GM12875 (cell line): ENCODE results near the gene GSS.

Experiments used
- H3K4me3 ChIP-seq: one replicate; pipeline ENCODE4 v1.5.1; 2011; ENCODE audit warnings: low read depth, low read length, control low read depth
- CTCF ChIP-seq: IDR thresholded peaks from 2 replicates; pipeline ENCODE4 v1.5.1; 2011; ENCODE audit warnings: low read depth, mild to moderate bottlenecking, control low read depth, inconsistent platforms, low read length, moderate library complexity, borderline replicate concordance; ENCODE audit not compliant: insufficient read depth

Gene GSS

GRCh38 chr20:34952671-34953070, 2.9 kb downstream of the GSS start:
- no peak for TF ChIP-seq CTCF
- no peak overlapping the region for H3K4me3 ChIP-seq

GRCh38 chr20:34951652-34952051, 4.0 kb downstream of the GSS start:
- TF ChIP-seq CTCF: no peak
- no peak overlapping the region for H3K4me3 ChIP-seq

GRCh38 chr20:34951252-34951651, 4.4 kb downstream of the GSS start:
- TF ChIP-seq CTCF: no peak
- no peak overlapping the region for H3K4me3 ChIP-seq

GRCh38 chr20:34949120-34949519, 6.5 kb downstream of the GSS start:
- TF ChIP-seq CTCF: no peak
- H3K4me3 ChIP-seq: no peak overlapping the region

GRCh38 chr20:34948030-34948429, 7.6 kb downstream of the GSS start:
- no peak for TF ChIP-seq CTCF
- H3K4me3 ChIP-seq: no peak overlapping the region

GRCh38 chr20:34947336-34947735, 8.3 kb downstream of the GSS start:
- TF ChIP-seq CTCF: no peak
- H3K4me3 ChIP-seq: no peak overlapping the region

- TF ChIP-seq CTCF: no peak
- H3K4me3 ChIP-seq: no peak overlapping the region
Measured at GRCh38 chr20:34946661-34947060, 8.9 kb downstream of the GSS start.
